Uterus (tissue), 4 donors: ENCODE data around the gene LRTM2. TPM values are rescaled to one million over a fixed set of nuclear protein-coding genes. Genes with fewer than 3 reads are reported as not detected.

Experiments used
- DNase-seq, 2 donors: peaks; one replicate each; pipeline ENCODE4 v3.0.0-alpha.2; 2019 to 2020
- H3K27ac ChIP-seq, 2 donors: fragments of 200-600 bp; sonication (generic); 1 replicate in 1 of 2; 2 replicates in 1 of 2; pipeline ENCODE4 v1.5.1; 2016 to 2018
- H3K27me3 ChIP-seq, 2 donors: fragments of 200-600 bp; sonication (generic); one replicate each; pipeline ENCODE4 v1.5.1; 2018 to 2019; ENCODE audit warnings: control low read depth in 1 of 2
- H3K36me3 ChIP-seq, 2 donors: fragments of 200-600 bp; sonication (generic); one replicate each; pipeline ENCODE4 v1.5.1; 2019; ENCODE audit warnings: control low read depth in 1 of 2
- H3K4me1 ChIP-seq, 2 donors: fragments of 200-600 bp; sonication (generic); one replicate each; pipeline ENCODE4 v1.5.1; 2018 to 2019; ENCODE audit warnings: control low read depth in 1 of 2
- H3K4me3 ChIP-seq, 2 donors: fragments of 200-600 bp; sonication (generic); 1 replicate in 1 of 2; 2 replicates in 1 of 2; pipeline ENCODE4 v1.5.1; 2018 to 2019; ENCODE audit warnings: mild to moderate bottlenecking in 1 of 2
- H3K9me3 ChIP-seq, 2 donors: fragments of 200-600 bp; sonication (generic); one replicate each; pipeline ENCODE4 v1.5.1; 2019; ENCODE audit warnings: control low read depth in 1 of 2
- CTCF ChIP-seq, 4 experiments: fragments of 200-600 bp in 2 of 4; fragments of 450-650 bp in 2 of 4; sonication (generic) in 2 of 4; IDR thresholded peaks; one replicate each; pipeline ENCODE4 v1.5.1; 2016 to 2019; ENCODE audit warnings: antibody characterized with exemption in 4 of 4, mild to moderate bottlenecking in 2 of 4, moderate library complexity in 1 of 4
- POLR2A ChIP-seq, 2 donors: fragments of 450-650 bp; IDR thresholded peaks; one replicate each; pipeline ENCODE4 v1.6.1; 2016; ENCODE audit warnings: antibody characterized with exemption in 2 of 2, mild to moderate bottlenecking in 1 of 2, moderate library complexity in 1 of 2
- intact Hi-C: fragments of 100-400 bp; cut with DNase I; formaldehyde crosslinking; loops from one replicate; pipeline ENCODE4 v1.15.1; 2023; ENCODE audit warnings: low total_unique reads
- total RNA-seq, 4 donors: library from RNA; depleted of rRNA in 3 of 4; stranded (reverse); fragments of >200 nt in 3 of 4; gene quantifications; one replicate each; pipeline versions ENCODE4 v1.1.0 to v1.2.4, GENCODE V29; 2014 to 2023
- donor health status: DM: yes; HTN: yes; CAD: no.

Gene LRTM2
- total RNA-seq, 4 donors from 2014 or later: not detected

GRCh38 chr12:1810931-1811280, 9.5 kb upstream of the LRTM2 start:
- Histone ChIP-seq H3K9me3 (no peaks in the 10 kb centered on the region), H3K4me3 (no peak overlapping the region), H3K27ac (no peak overlapping the region), H3K36me3 (no peaks in the 10 kb centered on the region), H3K4me1 (no peaks in the 10 kb centered on the region), H3K27me3 (no peaks in the 10 kb centered on the region)
- TF ChIP-seq CTCF (IDR thresholded peaks at IDR 0.05) (no peak), POLR2A (IDR thresholded peaks at IDR 0.05) (no peak)
- intact Hi-C loops: no loop called here
- DNase-seq: no peak

- intact Hi-C loops: no loop called here
- H3K9me3 ChIP-seq: no peaks in the 10 kb centered on the region
- no peak overlapping the region for H3K27ac ChIP-seq
- no peaks in the 10 kb centered on the region for H3K27me3 ChIP-seq
- TF ChIP-seq POLR2A (IDR thresholded peaks at IDR 0.05): no peak
- TF ChIP-seq CTCF (IDR thresholded peaks at IDR 0.05): no peak
- no peak for DNase-seq
- no peak overlapping the region for H3K4me3 ChIP-seq
- no peaks in the 10 kb centered on the region for H3K36me3 ChIP-seq
- no peaks in the 10 kb centered on the region for H3K4me1 ChIP-seq
Measured at GRCh38 chr12:1811281-1811947, 9.0 kb upstream of the LRTM2 start.

GRCh38 chr12:1811948-1812291, 8.4 kb upstream of the LRTM2 start:
- Histone ChIP-seq H3K27ac (peak overlapping the region in 1 of 2 donors; percentile 37), H3K4me1 (no peaks in the 10 kb centered on the region), H3K27me3 (no peaks in the 10 kb centered on the region), H3K36me3 (no peaks in the 10 kb centered on the region), H3K9me3 (no peaks in the 10 kb centered on the region), H3K4me3 (no peak overlapping the region)
- intact Hi-C loops: no loop called here
- no peak for DNase-seq
- no peak for TF ChIP-seq CTCF (IDR thresholded peaks at IDR 0.05)
- no peak for TF ChIP-seq POLR2A (IDR thresholded peaks at IDR 0.05)

- Histone ChIP-seq H3K36me3 (no peaks in the 10 kb centered on the region), H3K9me3 (no peaks in the 10 kb centered on the region), H3K4me1 (no peaks in the 10 kb centered on the region), H3K27ac (peak overlapping the region in 1 of 2 donors; percentile 37), H3K27me3 (no peaks in the 10 kb centered on the region), H3K4me3 (no peak overlapping the region)
- TF ChIP-seq CTCF (IDR thresholded peaks at IDR 0.05): no peak
- TF ChIP-seq POLR2A (IDR thresholded peaks at IDR 0.05): no peak
- intact Hi-C loops: no loop called here
- no peak for DNase-seq
Measured at GRCh38 chr12:1812650-1813302, 7.6 kb upstream of the LRTM2 start.

GRCh38 chr12:1814266-1814665, 6.1 kb upstream of the LRTM2 start:
- intact Hi-C loops: no loop called here
- no peak overlapping the region for H3K4me3 ChIP-seq
- no peak for DNase-seq
- H3K27me3 ChIP-seq: no peaks in the 10 kb centered on the region
- no peaks in the 10 kb centered on the region for H3K4me1 ChIP-seq
- H3K9me3 ChIP-seq: no peaks in the 10 kb centered on the region
- H3K36me3 ChIP-seq: no peaks in the 10 kb centered on the region
- TF ChIP-seq CTCF (IDR thresholded peaks at IDR 0.05) (no peak), POLR2A (IDR thresholded peaks at IDR 0.05) (no peak)
- no peak overlapping the region for H3K27ac ChIP-seq
